H1 (cell line): Measurements from ENCODE around the gene GFM1. TPM values are rescaled to one million over a fixed set of nuclear protein-coding genes. Genes with fewer than 3 reads are reported as not detected.

Experiments
- CTCF ChIA-PET: fragments of 300-600 bp; sonication (Branson Sonifier 250); formaldehyde crosslinking; loops from one replicate; lab custom pipeline; 2021; ENCODE audit not compliant: partially characterized antibody; lab: Charles Lee
- POLR2A ChIA-PET: fragments of 300-600 bp; sonication (Branson Sonifier 250); formaldehyde crosslinking; loops from one replicate; lab custom pipeline; 2021; ENCODE audit warnings: inconsistent platforms; ENCODE audit not compliant: partially characterized antibody; lab: Charles Lee
- DNase-seq, 2 experiments: peaks; one replicate each; pipeline versions ENCODE4 v3.0.0 to v3.0.0-alpha.2; 2010 to 2022; ENCODE audit warnings: low spot score in 2 of 2, low read depth in 1 of 2, mixed read lengths in 1 of 2
- FAIRE-seq: peaks from 2 replicates; lab custom pipeline; 2011; peaks lifted over from hg19 to GRCh38; lab: Jason Lieb, UNC
- H2AFZ ChIP-seq: 2 replicates; pipeline ENCODE4 v1.8.1; 2012; ENCODE audit warnings: low read length, inconsistent platforms
- H2AK5ac ChIP-seq: 2 replicates; pipeline ENCODE4 v1.6.1; 2013; ENCODE audit warnings: low read depth, low read length
- H2BK120ac ChIP-seq: replicated peaks from 2 replicates; pipeline ENCODE3; 2013; ENCODE audit warnings: low read depth, low read length, inconsistent platforms
- H2BK12ac ChIP-seq: 2 replicates; pipeline ENCODE4 v1.6.1; 2013; ENCODE audit warnings: low read depth, low read length
- H2BK15ac ChIP-seq: 2 replicates; pipeline ENCODE4 v1.6.1; 2013; ENCODE audit warnings: low read length
- H2BK20ac ChIP-seq: 2 replicates; pipeline ENCODE4 v1.6.1; 2013; ENCODE audit warnings: low read length
- H2BK5ac ChIP-seq: 2 replicates; pipeline ENCODE4 v1.6.1; 2013; ENCODE audit warnings: low read depth, low read length
- H3K14ac ChIP-seq: 2 replicates; pipeline ENCODE4 v1.6.1; 2013; ENCODE audit warnings: inconsistent platforms; ENCODE audit not compliant: insufficient read length
- H3K18ac ChIP-seq: 2 replicates; pipeline ENCODE4 v1.6.1; 2013; ENCODE audit warnings: low read length; ENCODE audit errors: extremely low read depth
- H3K23ac ChIP-seq: 2 replicates; pipeline ENCODE4 v1.6.1; 2013; ENCODE audit warnings: inconsistent platforms; ENCODE audit not compliant: insufficient read length
- H3K23me2 ChIP-seq: 2 replicates; pipeline ENCODE4 v1.6.1; 2013; ENCODE audit warnings: low read depth, low read length
- H3K27ac ChIP-seq: 2 replicates; pipeline ENCODE4 v1.6.1; 2011; ENCODE audit warnings: low read depth, low read length, inconsistent platforms
- H3K27me3 ChIP-seq, 4 experiments: replicated peaks in 1 of 4; 1 replicate in 1 of 4; 2 replicates in 3 of 4; pipeline versions ENCODE4 v1.6.1 to v1.8.1; 2011 to 2013; ENCODE audit warnings: low read length in 3 of 4, mild to moderate bottlenecking in 3 of 4, inconsistent platforms in 2 of 4, mixed read lengths in 2 of 4, moderate library complexity in 1 of 4; ENCODE audit not compliant: control insufficient read depth in 3 of 4, insufficient read depth in 3 of 4; ENCODE audit errors: extremely low read depth in 1 of 4
- H3K36me3 ChIP-seq, 4 experiments: 2 replicates each; pipeline versions ENCODE4 v1.6.1 to v1.8.1; 2011 to 2013; ENCODE audit warnings: mild to moderate bottlenecking in 4 of 4, low read length in 3 of 4, moderate library complexity in 2 of 4, control low read depth in 1 of 4, inconsistent platforms in 1 of 4; ENCODE audit not compliant: insufficient read depth in 4 of 4, control insufficient read depth in 2 of 4
- H3K4ac ChIP-seq: replicated peaks from 2 replicates; pipeline ENCODE3; 2013; ENCODE audit warnings: low read length, low read depth, mixed read lengths, inconsistent platforms; ENCODE audit not compliant: insufficient read length
- H3K4me1 ChIP-seq, 4 experiments: replicated peaks in 1 of 4; 1 replicate in 1 of 4; 2 replicates in 3 of 4; pipeline versions ENCODE4 v1.6.1 to v1.8.1; 2011 to 2013; ENCODE audit warnings: low read length in 3 of 4, inconsistent platforms in 2 of 4, mixed read lengths in 1 of 4; ENCODE audit not compliant: insufficient read depth in 4 of 4, control insufficient read depth in 3 of 4
- H3K4me2 ChIP-seq, 2 experiments: 2 replicates each; pipeline versions ENCODE4 v1.6.1 to v1.8.1; 2011 to 2013; ENCODE audit warnings: low read depth in 2 of 2, low read length in 2 of 2, control low read depth in 1 of 2, inconsistent platforms in 1 of 2, mild to moderate bottlenecking in 1 of 2; ENCODE audit not compliant: insufficient read depth in 1 of 2
- H3K4me3 ChIP-seq, 4 experiments: fragments of 200-600, 300-600 bp in 1 of 4; sonication (generic), shearing (Covaris generic), sonication (Bioruptor Twin) in 1 of 4; 2 replicates each; pipeline versions ENCODE4 v1.5.1 to v1.8.1; 2011 to 2016; ENCODE audit warnings: low read length in 4 of 4, low read depth in 3 of 4, control low read depth in 2 of 4, inconsistent platforms in 2 of 4, mild to moderate bottlenecking in 2 of 4, mixed read lengths in 1 of 4, moderate library complexity in 1 of 4; ENCODE audit not compliant: insufficient read depth in 2 of 4; ENCODE audit errors: extremely low read depth in 1 of 4
- H3K56ac ChIP-seq: replicated peaks from 2 replicates; pipeline ENCODE3; 2013; ENCODE audit warnings: low read depth, mild to moderate bottlenecking, mixed read lengths, low read length, inconsistent platforms; ENCODE audit not compliant: insufficient read length
- H3K79me1 ChIP-seq: 2 replicates; pipeline ENCODE4 v1.6.1; 2013; ENCODE audit warnings: low read depth, low read length, control low read depth
- H3K79me2 ChIP-seq, 2 experiments: 2 replicates each; pipeline versions ENCODE4 v1.6.1 to v1.8.1; 2012 to 2013; ENCODE audit warnings: low read length in 2 of 2, mild to moderate bottlenecking in 2 of 2, inconsistent platforms in 1 of 2; ENCODE audit not compliant: insufficient read depth in 2 of 2, control insufficient read depth in 1 of 2
- H3K9ac ChIP-seq, 4 experiments: replicated peaks in 1 of 4; 1 replicate in 1 of 4; 2 replicates in 3 of 4; pipeline versions ENCODE4 v1.6.1 to v1.8.1; 2011 to 2013; ENCODE audit warnings: low read depth in 3 of 4, low read length in 3 of 4, control low read depth in 2 of 4, mild to moderate bottlenecking in 2 of 4, moderate library complexity in 2 of 4, inconsistent platforms in 1 of 4; ENCODE audit errors: extremely low read depth in 1 of 4
- H3K9me3 ChIP-seq, 2 experiments: 2 replicates each; pipeline versions ENCODE4 v1.6.1 to v1.8.1; 2012 to 2013; ENCODE audit warnings: mild to moderate bottlenecking in 2 of 2, moderate library complexity in 2 of 2, control low read depth in 1 of 2, inconsistent platforms in 1 of 2, low read depth in 1 of 2, low read length in 1 of 2, mixed read lengths in 1 of 2; ENCODE audit not compliant: insufficient read depth in 2 of 2
- H4K20me1 ChIP-seq, 2 experiments: replicated peaks in 1 of 2; 2 replicates each; pipeline versions ENCODE3 to v1.8.1; 2011 to 2013; ENCODE audit warnings: inconsistent platforms in 2 of 2, low read length in 2 of 2, mild to moderate bottlenecking in 1 of 2; ENCODE audit not compliant: insufficient read depth in 2 of 2, control insufficient read depth in 1 of 2
- H4K5ac ChIP-seq: 2 replicates; pipeline ENCODE4 v1.6.1; 2013; ENCODE audit warnings: low read length, low read depth, mixed read lengths, inconsistent platforms; ENCODE audit not compliant: insufficient read length
- H4K8ac ChIP-seq: 2 replicates; pipeline ENCODE4 v1.8.0; 2013; ENCODE audit warnings: mild to moderate bottlenecking, moderate library complexity, low read length, inconsistent platforms; ENCODE audit not compliant: insufficient read depth; ENCODE audit errors: extremely low read depth
- H4K91ac ChIP-seq: replicated peaks from 2 replicates; pipeline ENCODE3; 2013; ENCODE audit warnings: low read length, mixed read lengths, inconsistent platforms; ENCODE audit not compliant: insufficient read length
- KDM5A ChIP-seq: fragments of 200-600 bp; IDR thresholded peaks from 2 replicates; pipeline ENCODE4 v1.7.1; 2012; ENCODE audit warnings: mild to moderate bottlenecking, low read length, inconsistent platforms, mixed read lengths
- TAF7 ChIP-seq: optimal IDR thresholded peaks from 2 replicates; pipeline ENCODE3; 2011; ENCODE audit warnings: low read depth, mild to moderate bottlenecking, inconsistent platforms, low read length, moderate library complexity, borderline replicate concordance
- ZNF274 ChIP-seq: IDR thresholded peaks from 2 replicates; pipeline ENCODE4 v1.7.0; 2012; ENCODE audit warnings: low read length, borderline replicate concordance; ENCODE audit errors: extremely low read depth
- WGBS, 2 experiments: shearing (Covaris generic) in 1 of 2; methylation state at CpG; one replicate each; pipeline versions ENCODE4 v1.1.6 to v1.1.7; 2013 to 2015; ENCODE audit warnings: low lambda C conversion rate in 2 of 2, mixed read lengths in 2 of 2, inconsistent platforms in 1 of 2, low coverage in 1 of 2, missing lambda C conversion rate in 1 of 2; ENCODE audit not compliant: insufficient replicate concordance in 2 of 2, insufficient coverage in 1 of 2, insufficient read length in 1 of 2; ENCODE audit errors: extremely low coverage in 1 of 2, missing lambda C conversion rate in 1 of 2; 5-methylcytosine and 5-hydroxymethylcytosine counted together
- polyA plus RNA-seq, 7 experiments: library from polyadenylated mRNA; depleted of rRNA in 3 of 7; stranded (reverse) in 5 of 7; unstranded in 2 of 7; fragments of >200 nt in 5 of 7; fragments of 200-250 nt in 2 of 7; gene quantifications; 1 replicate in 5 of 7; 2 replicates in 1 of 7; 4 replicates in 1 of 7; pipeline versions ENCODE4 v1.2.1 to v1.2.3, GENCODE V29; 2011 to 2013; ENCODE audit warnings: missing spikeins in 2 of 7, mixed read lengths in 2 of 7
- total RNA-seq: library from RNA; stranded (reverse); fragmentation: NEBNext Ultra II Directional; extraction: Animal tissue kit (Norgen Biotek cat#: 25700); gene quantifications from 2 replicates; pipeline ENCODE4 v1.2.1, GENCODE V29; 2021
- TF ChIP-seq, protein P1 (sequence below): IDR thresholded peaks from 2 replicates; pipeline ENCODE4 v1.6.1; 2011; ENCODE audit warnings: low read depth, mild to moderate bottlenecking, low read length; ENCODE audit not compliant: insufficient read depth

Gene GFM1
- total and polyA plus RNA-seq, 2 of the 8 experiments (the other 6 are each of a cell fraction or from before 2014, with no cell fraction given) = 10.9 to 45.3 TPM

DNA sequence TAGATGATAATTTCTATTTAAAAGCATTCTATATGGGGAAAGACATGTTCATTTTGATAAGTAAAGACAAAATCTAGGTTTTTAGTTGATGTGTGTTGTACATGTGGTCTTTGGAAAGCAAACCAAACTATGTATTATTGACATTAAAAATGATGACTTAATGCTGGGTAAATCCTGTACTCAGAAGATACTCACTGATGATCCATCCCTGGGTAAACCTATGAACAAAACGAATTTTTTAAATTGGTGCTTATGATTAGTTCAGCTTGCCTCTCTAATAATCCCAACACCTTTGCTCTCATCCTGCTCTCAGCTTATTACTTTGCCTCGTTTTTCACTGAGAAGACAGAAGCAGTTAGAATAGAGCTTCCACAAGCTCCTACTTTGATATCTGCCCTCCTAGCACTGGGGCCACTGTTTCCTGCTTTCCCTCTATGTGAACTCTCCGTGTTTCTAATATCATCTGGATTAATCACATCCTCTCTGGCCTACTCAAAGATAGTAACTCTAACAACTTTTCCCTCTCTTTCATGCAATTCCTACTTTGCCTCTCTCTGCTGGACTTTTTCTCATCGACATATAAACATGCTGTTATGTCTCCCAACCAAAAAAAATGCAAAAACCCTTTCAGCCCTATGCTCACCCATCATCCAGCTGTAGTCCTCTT is 58.6 kb downstream of the GFM1 start:
- Histone ChIP-seq H4K5ac (no peak overlapping the region), H3K56ac (no peak overlapping the region), H4K91ac (no peak overlapping the region), H3K36me3 (no peaks in the 10 kb centered on the region), H2BK120ac (no peak overlapping the region), H3K79me2 (no peaks in the 10 kb centered on the region), H3K4me3 (no peak overlapping the region), H2BK12ac (no peak overlapping the region), H3K4ac (no peak overlapping the region), H3K27ac (no peak overlapping the region), H3K23me2 (no peaks in the 10 kb centered on the region), H2BK5ac (no peak overlapping the region), H3K4me2 (no peak overlapping the region), H2BK20ac (no peak overlapping the region), H2BK15ac (no peak overlapping the region), H4K20me1 (peaks cover 0 to 2% of the 10 kb centered on the region in 2 experiments), H4K8ac (no peak overlapping the region), H3K23ac (no peak overlapping the region), H2AFZ (no peak overlapping the region), H3K14ac (no peak overlapping the region), H2AK5ac (no peak overlapping the region), H3K18ac (no peak overlapping the region), H3K27me3 (no peaks in the 10 kb centered on the region), H3K9me3 (no peaks in the 10 kb centered on the region), H3K79me1 (no peaks in the 10 kb centered on the region), H3K4me1 (no peaks in the 10 kb centered on the region), H3K9ac (no peak overlapping the region)
- POLR2A ChIA-PET = interaction anchor here (1.1 kb wide), 1 partner anchor 9 kb away, joined by 3 read pairs; no protein-coding TSS in a partner anchor
- WGBS, 2 experiments = 80% methylated on average over 4 of the region's 4 CpGs; no CpG with 5 or more reads in 1 of the 2 experiments
- DNase-seq = no peak
- TF ChIP-seq TAF7 (no peak), KDM5A (no peak), ZNF274 (no peak)
- TF ChIP-seq, protein P1, sequence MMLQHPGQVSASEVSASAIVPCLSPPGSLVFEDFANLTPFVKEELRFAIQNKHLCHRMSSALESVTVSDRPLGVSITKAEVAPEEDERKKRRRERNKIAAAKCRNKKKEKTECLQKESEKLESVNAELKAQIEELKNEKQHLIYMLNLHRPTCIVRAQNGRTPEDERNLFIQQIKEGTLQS = no peak
- CTCF ChIA-PET = interaction anchor here (0.7 to 1.8 kb wide), 4 partner anchors 10 to 43 kb away, joined by 3 to 6 read pairs (median 6); no protein-coding TSS in a partner anchor
- FAIRE-seq = no peak
